B cell (primary cell): ENCODE measurements around the gene TOX2. TPM values are rescaled to one million over a fixed set of nuclear protein-coding genes. Genes with fewer than 3 reads are reported as not detected.

Source experiments
- ATAC-seq: fragments of 200-7000 bp; cut with Tn5 transposase; one replicate; pipeline ENCODE4 v1.10.0; 2021; ENCODE audit warnings: low read depth, mild to moderate bottlenecking, moderate number of reproducible peaks, moderate library complexity
- CTCF ChIA-PET: fragments of 350-600 bp; sonication (Branson Sonifier 250); formaldehyde crosslinking; loops from one replicate; lab custom pipeline; 2021; ENCODE audit warnings: antibody characterized with exemption, inconsistent platforms; lab: Charles Lee
- POLR2A ChIA-PET: fragments of 350-600 bp; sonication (Branson Sonifier 250); formaldehyde crosslinking; loops from one replicate; lab custom pipeline; 2021; ENCODE audit warnings: antibody characterized with exemption; lab: Charles Lee
- DNase-seq: peaks from one replicate; pipeline ENCODE4 v3.0.0; 2013
- H2AFZ ChIP-seq: 2 replicates; pipeline ENCODE4 v1.6.1; 2012; ENCODE audit warnings: mild to moderate bottlenecking, low read depth, low read length; ENCODE audit not compliant: insufficient read depth, poor library complexity, severe bottlenecking
- H3K27ac ChIP-seq, 2 donors: 1 replicate in 1 of 2; 2 replicates in 1 of 2; pipeline ENCODE4 v1.5.1; 2012 to 2013; ENCODE audit warnings: low read length in 2 of 2, mild to moderate bottlenecking in 2 of 2, moderate library complexity in 1 of 2
- H3K27me3 ChIP-seq, 4 experiments: fragments of 200-600 bp in 1 of 4; sonication (generic) in 1 of 4; replicated peaks in 1 of 4; 1 replicate in 2 of 4; 2 replicates in 2 of 4; pipeline versions ENCODE4 v1.6.1 to v1.7.0; 2013 to 2016; ENCODE audit warnings: low read length in 3 of 4, mild to moderate bottlenecking in 2 of 4, mixed read lengths in 1 of 4, moderate library complexity in 1 of 4; ENCODE audit not compliant: insufficient read depth in 4 of 4, control insufficient read depth in 3 of 4; ENCODE audit errors: control extremely low read depth in 1 of 4
- H3K36me3 ChIP-seq, 2 experiments: replicated peaks in 1 of 2; 1 replicate in 1 of 2; 2 replicates in 1 of 2; pipeline versions ENCODE4 v1.6.1 to v1.7.1; 2013; ENCODE audit warnings: low read length in 1 of 2; ENCODE audit not compliant: insufficient read depth in 2 of 2, control insufficient read depth in 1 of 2; ENCODE audit errors: control extremely low read depth in 1 of 2, extremely low read depth in 1 of 2
- H3K4me1 ChIP-seq, 2 donors: fragments of 200-600 bp in 1 of 2; sonication (generic) in 1 of 2; 1 replicate in 1 of 2; 2 replicates in 1 of 2; pipeline versions ENCODE4 v1.5.1 to v1.6.1; 2013 to 2017; ENCODE audit warnings: low read length in 2 of 2; ENCODE audit not compliant: control insufficient read depth in 2 of 2, insufficient read depth in 2 of 2
- H3K4me2 ChIP-seq: replicated peaks from 2 replicates; pipeline ENCODE3; 2012; ENCODE audit warnings: mild to moderate bottlenecking, low read depth, low read length; ENCODE audit not compliant: poor library complexity, severe bottlenecking
- H3K4me3 ChIP-seq, 5 experiments: fragments of 200-600 bp in 1 of 5; sonication (generic) in 1 of 5; 1 replicate in 3 of 5; 2 replicates in 2 of 5; pipeline versions ENCODE4 v1.5.1 to v1.7.0; 2011 to 2016; ENCODE audit warnings: low read length in 4 of 5, mild to moderate bottlenecking in 4 of 5, low read depth in 2 of 5, control low read depth in 1 of 5, moderate library complexity in 1 of 5; ENCODE audit not compliant: insufficient read depth in 1 of 5; ENCODE audit errors: control extremely low read depth in 1 of 5, extremely low read depth in 1 of 5
- H3K79me2 ChIP-seq: fragments of 200-600 bp; sonication (generic); one replicate; pipeline ENCODE4 v1.6.0; 2016; ENCODE audit warnings: low read length; ENCODE audit not compliant: control insufficient read depth, insufficient read depth
- H3K9ac ChIP-seq: fragments of 200-600 bp; sonication (generic); 2 replicates; pipeline ENCODE4 v1.6.1; 2017; ENCODE audit warnings: mild to moderate bottlenecking, low read length, moderate library complexity
- H3K9me3 ChIP-seq, 3 donors: one replicate each; pipeline versions ENCODE4 v1.6.1 to v1.7.1; 2013; ENCODE audit warnings: low read length in 2 of 3; ENCODE audit not compliant: control insufficient read depth in 2 of 3, insufficient read depth in 1 of 3; ENCODE audit errors: control extremely low read depth in 1 of 3
- H4K20me1 ChIP-seq: 2 replicates; pipeline ENCODE4 v1.6.0; 2012; ENCODE audit warnings: mild to moderate bottlenecking, low read length; ENCODE audit not compliant: insufficient read depth, control insufficient read depth, poor library complexity, severe bottlenecking
- H3K27ac Mint-ChIP-seq: one replicate; pipeline ENCODE4 v1.8.0; 2021; ENCODE audit warnings: mixed read lengths
- H3K27me3 Mint-ChIP-seq: one replicate; pipeline ENCODE4 v1.8.0; 2021; ENCODE audit warnings: mixed read lengths
- H3K4me1 Mint-ChIP-seq: one replicate; pipeline ENCODE4 v1.8.0; 2021; ENCODE audit warnings: mixed read lengths
- H3K4me3 Mint-ChIP-seq: one replicate; pipeline ENCODE4 v1.8.0; 2021; ENCODE audit warnings: mixed read lengths
- H3K9me3 Mint-ChIP-seq: one replicate; pipeline ENCODE4 v1.8.0; 2022; ENCODE audit warnings: mixed read lengths; ENCODE audit not compliant: insufficient read depth
- CTCF ChIP-seq: fragments of 200-600 bp; IDR thresholded peaks from one replicate; pipeline ENCODE4 v1.8.0; 2022; ENCODE audit warnings: antibody characterized with exemption, mild to moderate bottlenecking
- EZH2 ChIP-seq: IDR thresholded peaks from 2 replicates; pipeline ENCODE4 v1.6.1; 2012; ENCODE audit warnings: borderline replicate concordance, low read depth, mild to moderate bottlenecking, moderate library complexity, low read length; ENCODE audit not compliant: insufficient read depth, poor library complexity, severe bottlenecking
- WGBS: methylation state at CpG from one replicate; pipeline ENCODE4 v1.1.5; 2013; ENCODE audit warnings: missing lambda C conversion rate; ENCODE audit not compliant: insufficient coverage; 5-methylcytosine and 5-hydroxymethylcytosine counted together
- intact Hi-C: fragments of 100-400 bp; cut with micrococcal nuclease; formaldehyde crosslinking; loops from one replicate; pipeline ENCODE4 v1.10.0; 2022
- polyA plus RNA-seq: library from polyadenylated mRNA; depleted of rRNA; stranded (reverse); fragments of >200 nt; gene quantifications from 2 replicates; pipeline ENCODE4 v1.2.3, GENCODE V29; 2012
- total RNA-seq, 2 donors: library from RNA; stranded (reverse); fragments of 120-200 nt in 1 of 2; gene quantifications; 1 replicate in 1 of 2; 2 replicates in 1 of 2; pipeline versions ENCODE4 v1.2.3 to v1.2.4, GENCODE V29; 2013 to 2022

TOX2 gene
- total and polyA plus RNA-seq, 2 donors (not counting 1 experiment from before 2014, with no cell fraction given), result 1.2 to 4.1 TPM

GRCh38 chr20:44066645-44067606 lies 152.3 kb downstream of the TOX2 start:
- DNase-seq (no peak), ATAC-seq (no peak)
- CTCF ChIA-PET, result interaction anchor here (0.6 to 3.8 kb wide), 2 partner anchors 13 to 44 kb away, joined by 4 to 35 read pairs; no protein-coding TSS in a partner anchor
- 89% methylated on average over 15 of the region's 15 CpGs for WGBS
- no peak for TF ChIP-seq EZH2
- no peak for TF ChIP-seq CTCF
- Histone ChIP-seq H4K20me1 (no peaks in the 10 kb centered on the region), H3K27me3 (peaks cover 0 to 2% (median 0%) of the 10 kb centered on the region in 4 experiments), H3K4me2 (no peak overlapping the region), H2AFZ (no peak overlapping the region), H3K4me1 (peaks cover 24 to 35% of the 10 kb centered on the region in 2 donors), H3K79me2 (no peaks in the 10 kb centered on the region), H3K27ac (no peak overlapping the region), H3K36me3 (no peaks in the 10 kb centered on the region), H3K9me3 (peaks cover 0 to 4% (median 0%) of the 10 kb centered on the region in 3 donors), H3K9ac (no peak overlapping the region), H3K4me3 (no peak overlapping the region)
- POLR2A ChIA-PET, result no interaction called here
- Mint-ChIP-seq H3K4me1 (peaks cover 37% of the 10 kb centered on the region), H3K27me3 (no peaks in the 10 kb centered on the region), H3K9me3 (no peaks in the 10 kb centered on the region), H3K27ac (peak overlapping the region; percentile 74), H3K4me3 (no peak overlapping the region)
- intact Hi-C loops, result loop anchor here (5.0 kb wide), 1 partner anchor 225 kb away; no protein-coding TSS in a partner anchor
